ENCODE data around the gene PHGDH.

GRCh38 chr1:119703666-119704450, 7.9 kb upstream of the PHGDH start:
- TF ChIP-seq CTCF (IDR thresholded peaks at IDR 0.05 in 4 of 5, conservative IDR thresholded peaks at IDR 0.05 in 1 of 5) (no peak), POLR2A (IDR thresholded peaks at IDR 0.05) (no peak)

Measured in gastrocnemius medialis (tissue), 4 donors.